Stimulated activated naive CD4-positive, alpha-beta T cell (primary cell): ENCODE results near the gene LCORL.
"Not testable (repeated sequence)": the region's sequence is repeated elsewhere in the genome, so short reads cannot be mapped to it uniquely, and the experiment has no call there.

Experiments
- DNase-seq, 6 experiments: peaks; one replicate each; lab custom pipeline; 2025; lab: John Stamatoyannopoulos, UW

The LCORL gene

DNA sequence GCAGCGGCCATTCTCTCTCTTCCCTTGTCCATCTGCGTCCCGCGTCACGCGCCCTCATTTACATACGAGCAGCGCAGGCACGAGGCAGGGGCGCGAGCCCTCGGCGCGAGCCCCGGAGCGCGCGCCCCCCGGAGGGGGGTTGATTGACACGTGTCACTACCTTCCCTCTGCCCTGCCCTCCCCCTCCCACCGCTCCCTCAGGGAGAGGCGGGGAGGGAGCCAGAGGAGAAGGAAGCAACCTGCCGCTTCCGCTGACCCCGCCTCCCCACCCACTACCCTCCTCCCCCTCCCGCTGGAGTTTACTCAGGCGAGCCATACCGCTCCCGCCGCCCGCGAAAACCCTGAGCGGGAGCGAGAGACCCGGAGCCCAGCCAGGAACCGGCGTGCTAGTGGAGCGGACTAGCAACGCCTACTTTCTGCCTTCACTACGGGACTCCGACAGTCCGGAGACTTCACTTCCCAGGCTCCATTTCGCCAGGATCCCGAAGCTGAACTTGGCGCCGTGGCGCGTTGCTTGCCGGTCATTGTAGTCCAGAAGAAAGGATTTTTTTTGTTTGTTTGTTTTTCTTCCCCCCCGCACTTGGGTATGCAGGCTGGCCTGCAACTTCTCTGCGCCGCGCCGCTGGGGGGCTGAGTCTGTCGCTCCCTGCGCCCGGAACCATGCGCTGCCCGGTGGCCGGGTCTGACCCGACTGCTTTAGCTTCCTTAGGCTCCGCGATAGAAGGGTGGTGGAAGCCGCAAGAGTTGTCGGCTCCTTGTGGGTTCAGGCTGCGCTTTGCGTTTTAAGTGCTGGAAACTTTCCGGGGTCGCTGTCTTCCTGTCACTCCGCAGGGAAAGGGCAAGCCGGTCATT is at the start of gene LCORL:
Gene LCORL, minus strand, starts transcription at position 36 of the 852 bp plus-strand sequence. Its CDS starts 4 bp downstream, at position 32.
- DNase-seq, result peak; percentile 73 to 93 (median 86)

DNA sequence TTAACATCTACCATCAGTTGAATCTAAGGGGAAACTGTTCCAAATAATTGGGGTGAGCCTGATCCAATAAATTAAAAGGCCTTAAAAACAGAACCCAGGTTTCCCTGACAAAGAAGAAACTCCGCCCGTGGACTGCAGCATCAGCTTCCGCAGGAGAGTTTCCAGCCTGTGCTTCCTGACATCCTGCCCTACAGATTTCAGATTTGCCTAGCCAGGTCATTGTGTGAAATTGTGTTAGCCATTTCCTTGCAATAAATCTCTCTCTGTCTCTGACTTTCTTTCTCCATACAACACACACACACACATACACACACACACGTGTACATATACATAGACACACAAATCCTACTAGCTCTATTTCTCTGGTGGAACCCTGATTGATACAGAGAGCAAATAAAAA is 48.3 kb upstream of the LCORL start:
- DNase-seq, result no peak

GRCh38 chr4:18067031-18067430 is 45.5 kb upstream of the LCORL start:
- no peak for DNase-seq

DNA sequence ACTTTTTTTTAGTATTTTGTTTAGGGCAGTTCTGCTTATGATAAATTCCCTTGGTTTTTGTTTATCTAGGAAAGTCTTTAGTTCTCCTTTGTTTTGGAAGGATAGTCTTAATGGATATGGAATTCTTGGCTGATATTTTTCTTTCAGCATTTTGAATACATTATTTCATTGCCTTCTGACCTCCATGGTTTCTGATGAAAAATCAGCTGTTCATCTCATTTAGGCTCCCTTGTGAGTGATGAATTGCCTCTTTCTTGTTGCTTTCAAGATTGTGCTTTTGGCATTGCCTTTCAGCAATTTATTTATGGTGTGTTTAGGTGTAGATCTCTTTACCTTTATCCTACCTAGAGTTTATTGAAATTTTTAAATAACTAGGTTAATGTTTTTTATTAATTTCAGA is 41.5 kb upstream of the LCORL start:
- DNase-seq, result no peak

DNA sequence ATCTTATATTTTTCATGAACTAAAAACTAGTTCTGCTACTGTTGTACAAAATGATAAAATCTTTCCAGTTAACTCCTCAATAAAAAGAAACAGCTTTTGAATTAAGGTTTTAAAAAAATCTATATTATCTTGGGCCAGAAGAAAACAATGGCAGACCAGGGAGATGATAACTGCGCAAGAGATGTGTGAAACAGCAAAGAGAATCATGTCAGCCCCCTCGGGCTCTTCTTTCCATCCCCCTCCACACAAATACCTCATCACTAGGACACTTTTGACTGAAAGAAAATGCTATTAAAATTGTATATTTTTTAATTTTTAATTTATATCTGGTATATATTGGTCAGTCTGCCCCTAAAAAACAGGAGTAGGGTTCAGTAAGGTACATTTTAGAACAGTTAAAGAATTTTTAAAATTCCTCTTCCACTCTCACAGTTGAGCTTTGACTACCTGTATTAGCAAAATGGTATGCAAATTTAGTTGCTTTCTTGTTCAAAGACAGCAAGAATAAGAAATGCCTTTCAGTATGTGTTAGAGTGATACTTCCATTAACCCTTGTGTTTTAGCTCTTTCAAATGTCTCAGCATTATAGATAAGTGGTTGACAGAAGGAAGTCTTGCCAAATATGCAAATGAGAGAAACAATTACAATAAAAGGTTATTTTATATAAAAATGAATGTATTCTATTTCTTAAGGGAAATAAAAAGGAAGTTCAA is 36.4 kb upstream of the LCORL start:
- DNase-seq, result no peak

DNA sequence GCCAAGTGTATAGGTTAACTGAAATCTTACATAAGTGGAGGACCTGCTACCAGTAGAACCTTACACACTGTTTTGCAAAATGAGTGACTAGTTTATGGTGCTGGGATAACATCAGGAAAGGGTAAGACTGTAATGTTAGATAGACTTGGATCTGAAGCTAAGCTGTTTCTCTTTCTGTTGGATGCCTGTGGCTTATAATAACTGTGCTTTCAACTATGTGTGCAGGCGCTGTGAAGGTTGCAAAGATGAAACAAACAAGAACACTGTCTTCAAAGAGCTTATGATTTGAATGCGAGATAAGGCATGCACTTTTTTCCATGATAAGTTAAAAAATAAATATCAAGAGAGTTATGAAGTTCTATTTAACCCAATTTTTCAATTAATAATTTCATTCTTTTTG is 34.5 kb upstream of the LCORL start:
- DNase-seq, result peak in 2 of 6 experiments; percentile 11 to 13

DNA sequence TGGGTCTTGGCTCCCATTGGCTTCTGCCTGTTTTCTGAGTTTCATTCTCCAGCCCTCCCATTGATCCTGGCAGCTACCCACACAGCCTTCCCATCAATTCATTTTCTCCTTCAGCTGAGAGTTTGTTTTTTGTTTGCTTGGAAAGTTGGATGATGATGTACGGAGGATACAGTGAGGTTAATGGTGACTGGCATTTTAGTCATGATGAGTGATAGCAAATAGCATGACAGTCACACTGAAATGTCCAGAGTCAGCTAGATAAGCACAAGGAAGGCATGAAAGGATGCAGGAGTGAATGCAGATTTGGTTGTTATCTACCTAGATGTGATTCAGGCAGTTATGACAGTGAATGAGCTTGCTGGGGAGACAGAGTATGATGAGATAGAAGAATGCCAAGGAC is 30.6 kb upstream of the LCORL start:
- no peak for DNase-seq

- no peak for DNase-seq
Observed at GRCh38 chr4:18051281-18051680, 29.7 kb upstream of the LCORL start.

DNA sequence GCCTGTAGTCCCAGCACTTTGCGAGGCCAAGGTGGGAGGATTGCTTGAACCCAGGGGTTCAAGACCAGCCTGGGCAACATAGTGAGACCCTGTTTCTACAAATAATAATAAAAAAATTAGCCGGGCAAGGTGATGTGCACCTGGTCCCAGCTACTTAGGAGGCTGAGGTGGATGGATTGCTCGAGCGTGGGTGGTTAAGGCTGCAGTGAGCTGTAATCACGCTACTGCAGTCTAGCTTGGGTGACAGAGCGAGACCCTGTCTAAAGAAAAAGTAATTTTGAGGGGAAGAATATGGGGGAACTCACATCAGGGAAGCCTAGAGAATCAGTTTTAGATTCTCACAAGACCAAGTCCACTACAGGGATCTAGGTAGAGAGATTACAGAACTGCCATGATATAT is 28.9 kb upstream of the LCORL start:
- no peak for DNase-seq

- no peak for DNase-seq
Observed at GRCh38 chr4:18049446-18049845, 27.9 kb upstream of the LCORL start.

- DNase-seq, result no peak
Observed at GRCh38 chr4:18042754-18043153, 21.2 kb upstream of the LCORL start.

GRCh38 chr4:18042012-18042411 is 20.5 kb upstream of the LCORL start:
- no peak for DNase-seq

DNA sequence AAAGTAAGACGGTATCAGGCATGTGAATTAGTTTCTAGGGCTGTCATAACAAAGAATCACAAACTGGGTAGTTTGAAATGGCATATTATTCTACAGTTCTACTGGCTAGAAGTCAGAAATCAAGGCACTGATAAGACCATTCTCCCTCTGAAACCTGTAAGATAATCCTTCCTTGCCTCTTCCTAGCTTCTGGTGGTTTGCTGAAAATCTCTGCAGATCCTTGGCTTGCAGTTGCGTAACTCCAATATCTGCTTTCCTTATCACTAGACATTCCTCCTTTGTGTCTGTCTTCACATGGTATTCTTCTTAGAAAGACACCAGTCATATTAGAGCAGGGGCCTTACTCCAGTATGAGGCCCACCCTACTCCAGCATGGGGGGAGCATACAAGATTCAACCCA is 19.6 kb upstream of the LCORL start:
- no peak for DNase-seq

GRCh38 chr4:18039113-18039512 is 17.6 kb upstream of the LCORL start:
- DNase-seq, result no peak

DNA sequence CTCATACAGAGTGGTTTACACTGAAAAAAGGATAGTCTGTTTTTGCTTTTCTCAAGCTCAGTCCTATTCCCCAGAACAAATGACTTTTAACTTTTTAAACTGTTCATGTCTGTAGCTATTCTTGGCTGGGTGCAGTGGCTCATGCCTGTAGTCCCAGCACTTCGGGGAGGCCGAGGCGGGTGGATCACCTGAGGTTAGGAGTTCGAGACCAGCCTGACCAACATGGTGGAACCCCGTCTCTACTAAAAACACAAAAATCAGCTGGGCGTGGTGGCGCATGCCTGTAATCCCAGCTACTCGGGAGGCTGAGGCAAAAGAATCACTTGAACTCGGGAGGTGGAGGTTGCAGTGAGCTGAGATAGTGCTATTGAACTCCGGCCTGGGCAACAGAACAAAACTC is 14.8 kb upstream of the LCORL start:
- not testable (repeated sequence) for DNase-seq

GRCh38 chr4:18034099-18034498 is 12.5 kb upstream of the LCORL start:
- DNase-seq, result no peak

GRCh38 chr4:18033111-18034085 is 11.8 kb upstream of the LCORL start:
- no peak for DNase-seq

- DNase-seq, result no peak
Observed at GRCh38 chr4:18025288-18025687, 3.7 kb upstream of the LCORL start.

DNA sequence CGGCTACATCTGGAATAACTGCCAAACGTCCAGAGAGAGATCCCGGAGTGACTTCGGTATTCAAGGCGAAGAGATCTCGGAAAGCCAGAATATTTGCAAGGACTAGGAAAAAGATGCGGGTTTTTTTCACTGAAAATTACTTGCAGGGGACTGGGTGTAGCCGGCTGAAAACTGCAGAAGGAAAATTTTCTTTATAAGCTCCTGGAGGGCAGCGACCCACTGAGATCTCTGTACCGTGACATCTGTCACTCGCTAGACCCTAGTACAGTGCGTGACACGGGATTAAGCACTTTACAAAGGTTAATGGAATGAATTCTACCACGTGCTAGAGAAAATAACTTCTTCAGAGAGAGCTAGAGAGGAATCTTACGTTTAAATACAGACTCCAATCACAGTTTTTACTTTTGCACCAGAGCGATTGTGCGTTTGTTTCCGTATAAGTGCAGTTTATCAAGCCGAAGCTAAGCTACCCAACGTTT is 1.1 kb upstream of the LCORL start:
- DNase-seq, result peak in 2 of 6 experiments; percentile 24 to 35

DNA sequence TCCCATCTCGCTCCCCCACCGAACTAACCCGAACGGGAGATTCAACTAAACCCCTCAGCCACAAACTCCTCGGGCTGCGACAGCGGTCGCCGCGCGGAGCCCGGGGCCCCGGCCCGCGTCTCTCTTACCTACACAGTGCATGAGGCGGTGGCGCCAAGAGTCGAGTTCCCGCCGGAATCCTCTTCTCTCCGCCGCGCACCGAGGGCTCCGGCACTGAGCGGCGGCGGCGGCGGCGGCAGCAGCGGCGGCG is 160 bp downstream of the LCORL start:
- no peak for DNase-seq

DNA sequence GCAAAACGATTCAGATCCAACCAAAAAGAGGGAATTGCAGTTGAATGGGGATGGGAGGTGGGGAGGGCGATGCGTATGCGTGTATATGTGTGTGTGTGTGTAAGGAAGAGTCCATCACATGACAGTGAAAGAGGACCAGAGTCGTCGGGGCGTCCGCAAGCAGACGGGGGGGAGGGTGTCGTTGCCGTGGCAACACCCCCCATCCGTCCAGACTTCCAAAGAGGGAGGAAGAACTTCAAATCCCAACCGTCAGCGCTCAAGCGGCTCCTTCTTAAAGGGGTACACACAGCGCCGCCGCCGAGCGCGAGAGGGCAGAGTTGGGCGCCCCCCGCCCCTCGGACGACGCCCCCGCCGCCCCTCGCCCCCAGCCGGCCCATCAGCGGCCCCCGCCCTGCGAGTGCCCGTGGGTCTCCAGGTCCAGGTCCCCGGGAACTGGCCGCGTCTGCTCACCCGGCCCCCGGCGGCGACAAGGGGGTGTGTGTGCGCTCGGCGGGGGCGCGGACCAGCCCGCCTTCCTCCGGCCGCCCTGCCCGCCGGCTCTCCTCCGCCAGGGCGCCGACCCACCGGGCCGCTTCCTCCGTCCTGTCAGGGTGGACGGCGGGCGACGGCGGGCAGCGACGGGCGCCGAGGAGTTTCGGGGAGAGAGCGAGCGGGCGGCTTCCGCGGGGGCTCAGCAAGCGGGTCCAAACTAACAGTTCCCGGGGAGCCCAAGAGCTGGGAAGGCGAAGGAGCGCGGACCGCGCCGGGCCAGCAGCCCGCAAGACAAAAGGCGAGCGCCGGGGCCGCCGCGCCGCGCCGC is 685 bp downstream of the LCORL start:
- DNase-seq, result peak; percentile 4 to 38 (median 26)
